Measurements from ENCODE around the gene TMEM80. TPM values are rescaled to one million over a fixed set of nuclear protein-coding genes. Genes with fewer than 3 reads are reported as not detected.
"Not testable (repeated sequence)": the region's sequence is repeated elsewhere in the genome, so short reads cannot be mapped to it uniquely, and the experiment has no call there.

TMEM80 gene
- total RNA-seq, 1 experiment from 2014 or later: 45.2 TPM

DNA sequence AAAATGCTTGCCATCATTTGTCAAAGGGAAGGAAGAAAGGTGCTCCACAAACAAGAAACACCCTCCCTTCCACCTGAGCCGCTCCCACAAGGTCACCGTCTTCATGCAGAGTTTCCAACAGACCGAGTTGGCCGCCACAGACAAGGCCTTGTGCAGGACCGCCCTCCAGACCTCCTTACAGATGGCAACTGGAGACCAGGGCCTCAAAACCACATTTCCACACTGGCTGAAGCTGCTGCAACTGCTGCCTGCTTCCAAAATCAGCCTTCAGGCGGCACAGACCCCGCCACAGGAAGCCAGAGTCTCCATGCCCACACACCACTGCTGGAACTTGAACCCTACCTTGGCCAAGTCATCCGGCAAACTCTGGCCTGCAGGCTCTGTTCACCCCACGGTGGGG is 6.9 kb upstream of the TMEM80 start:
- H3K36me3 ChIP-seq (ENCODE audit: control insufficient read depth, insufficient read depth, low read length): peaks cover 4% of the 10 kb centered on the region; the same call in 1 of the 2 replicates
- in situ Hi-C loops (cut with HindIII; ENCODE audit: low pct_unique_long_range_greater_than_20kb, low sequenced_read_pairs) (no loop called here), intact Hi-C loops (cut with micrococcal nuclease; ENCODE audit: unreplicated experiment) (no loop called here)
- no peak for DNase-seq (ENCODE audit: low read depth, low spot score)
- CTCF ChIA-PET: no interaction called here
- TSS peak; percentile 27 for BruUV-seq (replicated peaks)
- no peak overlapping the region for H3K27ac ChIP-seq (ENCODE audit: low read length)
- no peak for ATAC-seq
- TF ChIP-seq, protein P1, sequence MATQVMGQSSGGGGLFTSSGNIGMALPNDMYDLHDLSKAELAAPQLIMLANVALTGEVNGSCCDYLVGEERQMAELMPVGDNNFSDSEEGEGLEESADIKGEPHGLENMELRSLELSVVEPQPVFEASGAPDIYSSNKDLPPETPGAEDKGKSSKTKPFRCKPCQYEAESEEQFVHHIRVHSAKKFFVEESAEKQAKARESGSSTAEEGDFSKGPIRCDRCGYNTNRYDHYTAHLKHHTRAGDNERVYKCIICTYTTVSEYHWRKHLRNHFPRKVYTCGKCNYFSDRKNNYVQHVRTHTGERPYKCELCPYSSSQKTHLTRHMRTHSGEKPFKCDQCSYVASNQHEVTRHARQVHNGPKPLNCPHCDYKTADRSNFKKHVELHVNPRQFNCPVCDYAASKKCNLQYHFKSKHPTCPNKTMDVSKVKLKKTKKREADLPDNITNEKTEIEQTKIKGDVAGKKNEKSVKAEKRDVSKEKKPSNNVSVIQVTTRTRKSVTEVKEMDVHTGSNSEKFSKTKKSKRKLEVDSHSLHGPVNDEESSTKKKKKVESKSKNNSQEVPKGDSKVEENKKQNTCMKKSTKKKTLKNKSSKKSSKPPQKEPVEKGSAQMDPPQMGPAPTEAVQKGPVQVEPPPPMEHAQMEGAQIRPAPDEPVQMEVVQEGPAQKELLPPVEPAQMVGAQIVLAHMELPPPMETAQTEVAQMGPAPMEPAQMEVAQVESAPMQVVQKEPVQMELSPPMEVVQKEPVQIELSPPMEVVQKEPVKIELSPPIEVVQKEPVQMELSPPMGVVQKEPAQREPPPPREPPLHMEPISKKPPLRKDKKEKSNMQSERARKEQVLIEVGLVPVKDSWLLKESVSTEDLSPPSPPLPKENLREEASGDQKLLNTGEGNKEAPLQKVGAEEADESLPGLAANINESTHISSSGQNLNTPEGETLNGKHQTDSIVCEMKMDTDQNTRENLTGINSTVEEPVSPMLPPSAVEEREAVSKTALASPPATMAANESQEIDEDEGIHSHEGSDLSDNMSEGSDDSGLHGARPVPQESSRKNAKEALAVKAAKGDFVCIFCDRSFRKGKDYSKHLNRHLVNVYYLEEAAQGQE (IDR thresholded peaks at IDR 0.05; ENCODE audit: insufficient read depth in 1 of 2, low read depth in 2 of 2, low read length in 1 of 2): no peak
- TF ChIP-seq POLR2AphosphoS5 (IDR thresholded peaks at IDR 0.05; ENCODE audit: low read depth, low read length): no peak
- TF ChIP-seq SIN3A (IDR thresholded peaks at IDR 0.05; ENCODE audit: borderline replicate concordance, insufficient read depth, low read depth, low read length): no peak
- TF ChIP-seq, protein P2, sequence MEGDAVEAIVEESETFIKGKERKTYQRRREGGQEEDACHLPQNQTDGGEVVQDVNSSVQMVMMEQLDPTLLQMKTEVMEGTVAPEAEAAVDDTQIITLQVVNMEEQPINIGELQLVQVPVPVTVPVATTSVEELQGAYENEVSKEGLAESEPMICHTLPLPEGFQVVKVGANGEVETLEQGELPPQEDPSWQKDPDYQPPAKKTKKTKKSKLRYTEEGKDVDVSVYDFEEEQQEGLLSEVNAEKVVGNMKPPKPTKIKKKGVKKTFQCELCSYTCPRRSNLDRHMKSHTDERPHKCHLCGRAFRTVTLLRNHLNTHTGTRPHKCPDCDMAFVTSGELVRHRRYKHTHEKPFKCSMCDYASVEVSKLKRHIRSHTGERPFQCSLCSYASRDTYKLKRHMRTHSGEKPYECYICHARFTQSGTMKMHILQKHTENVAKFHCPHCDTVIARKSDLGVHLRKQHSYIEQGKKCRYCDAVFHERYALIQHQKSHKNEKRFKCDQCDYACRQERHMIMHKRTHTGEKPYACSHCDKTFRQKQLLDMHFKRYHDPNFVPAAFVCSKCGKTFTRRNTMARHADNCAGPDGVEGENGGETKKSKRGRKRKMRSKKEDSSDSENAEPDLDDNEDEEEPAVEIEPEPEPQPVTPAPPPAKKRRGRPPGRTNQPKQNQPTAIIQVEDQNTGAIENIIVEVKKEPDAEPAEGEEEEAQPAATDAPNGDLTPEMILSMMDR (IDR thresholded peaks at IDR 0.05): no peak
- no peak for TF ChIP-seq TCF7L2 (IDR thresholded peaks at IDR 0.05; ENCODE audit: low read depth, low read length)
- H3K4me1 ChIP-seq (ENCODE audit: control insufficient read depth, insufficient read depth, low read length): peaks cover 25% of the 10 kb centered on the region
- H3K9me3 ChIP-seq (ENCODE audit: control insufficient read depth, insufficient read depth, low read depth, low read length): no peaks in the 10 kb centered on the region
- POLR2A ChIA-PET: no interaction called here
- no peak overlapping the region for H3K4me3 ChIP-seq (ENCODE audit: low read depth in 2 of 2, low read length in 2 of 2)
- no peaks in the 10 kb centered on the region for H3K27me3 ChIP-seq (ENCODE audit: control insufficient read depth, insufficient read depth, low read length)

DNA sequence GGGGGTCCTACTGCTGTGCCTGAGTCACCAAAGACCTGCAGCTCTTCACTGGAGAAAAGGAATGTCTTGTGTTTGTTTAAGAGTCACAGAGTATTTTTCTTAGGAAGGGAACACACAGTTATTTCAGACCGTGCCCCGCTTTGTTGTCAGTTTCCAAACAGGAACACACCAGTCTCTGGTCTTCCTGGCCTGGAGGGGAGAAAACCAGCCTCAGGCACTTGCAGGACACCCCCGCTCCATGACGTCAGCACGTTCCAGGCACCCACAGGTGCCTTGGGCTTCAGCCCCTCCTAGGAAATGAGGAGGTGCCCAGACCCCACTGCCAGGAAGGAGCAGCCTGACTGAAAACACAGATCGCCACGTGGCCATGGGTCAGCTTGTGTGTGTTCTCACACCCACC is 6.0 kb upstream of the TMEM80 start:
- in situ Hi-C loops (cut with HindIII; ENCODE audit: low pct_unique_long_range_greater_than_20kb, low sequenced_read_pairs): no loop called here
- Histone ChIP-seq H3K4me1 (ENCODE audit: control insufficient read depth, insufficient read depth, low read length) (peaks cover 30% of the 10 kb centered on the region), H3K27me3 (ENCODE audit: control insufficient read depth, insufficient read depth, low read length) (no peaks in the 10 kb centered on the region), H3K36me3 (ENCODE audit: control insufficient read depth, insufficient read depth, low read length) (0 out of 2 replicates have a peak, but pooled peaks cover 3% of the 10 kb centered on the region), H3K27ac (ENCODE audit: low read length) (no peak overlapping the region), H3K9me3 (ENCODE audit: control insufficient read depth, insufficient read depth, low read depth, low read length) (no peaks in the 10 kb centered on the region), H3K4me3 (ENCODE audit: low read depth in 2 of 2, low read length in 2 of 2) (no peak overlapping the region)
- ATAC-seq (no peak), DNase-seq (ENCODE audit: low read depth, low spot score) (no peak)
- POLR2A ChIA-PET: no interaction called here
- no peak for TF ChIP-seq POLR2AphosphoS5 (IDR thresholded peaks at IDR 0.05; ENCODE audit: low read depth, low read length)
- TF ChIP-seq TCF7L2 (IDR thresholded peaks at IDR 0.05; ENCODE audit: low read depth, low read length): no peak
- TF ChIP-seq SIN3A (IDR thresholded peaks at IDR 0.05; ENCODE audit: borderline replicate concordance, insufficient read depth, low read depth, low read length): no peak
- TF ChIP-seq, protein P1 (IDR thresholded peaks at IDR 0.05; ENCODE audit: insufficient read depth in 1 of 2, low read depth in 2 of 2, low read length in 1 of 2): no peak
- TF ChIP-seq, protein P2 (IDR thresholded peaks at IDR 0.05): no peak
- CTCF ChIA-PET: no interaction called here
- intact Hi-C loops (cut with micrococcal nuclease; ENCODE audit: unreplicated experiment): no loop called here
- BruUV-seq (replicated peaks): no TSS peak

DNA sequence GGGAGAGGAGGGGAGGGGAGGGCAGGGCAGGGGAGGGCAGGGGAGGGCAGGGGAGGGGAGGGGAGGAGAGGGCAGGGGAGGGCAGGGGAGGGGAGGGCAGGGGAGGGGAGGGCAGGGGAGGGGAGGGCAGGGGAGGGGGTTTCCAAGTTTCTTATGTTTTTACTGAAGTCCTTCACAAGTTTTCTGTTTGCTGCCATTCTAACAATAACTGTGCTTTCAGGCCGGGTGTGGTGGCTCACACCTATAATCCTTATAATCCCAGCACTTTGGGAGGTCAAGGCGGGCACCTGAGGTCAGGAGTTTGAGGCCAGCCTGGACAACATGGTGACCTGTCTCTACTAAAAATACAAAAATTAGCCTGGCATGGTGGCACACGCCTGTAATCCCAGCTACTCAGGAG is 5.4 kb upstream of the TMEM80 start:
- H3K4me3 ChIP-seq (ENCODE audit: low read depth in 2 of 2, low read length in 2 of 2); intact Hi-C loops (cut with micrococcal nuclease; ENCODE audit: unreplicated experiment); in situ Hi-C loops (cut with HindIII; ENCODE audit: low pct_unique_long_range_greater_than_20kb, low sequenced_read_pairs); H3K27me3 ChIP-seq (ENCODE audit: control insufficient read depth, insufficient read depth, low read length); H3K9me3 ChIP-seq (ENCODE audit: control insufficient read depth, insufficient read depth, low read depth, low read length); CTCF ChIA-PET; ATAC-seq; H3K36me3 ChIP-seq (ENCODE audit: control insufficient read depth, insufficient read depth, low read length); BruUV-seq (replicated peaks); H3K27ac ChIP-seq (ENCODE audit: low read length); DNase-seq (ENCODE audit: low read depth, low spot score); POLR2A ChIA-PET: not testable (repeated sequence)
- peaks cover 30% of the 10 kb centered on the region for H3K4me1 ChIP-seq (ENCODE audit: control insufficient read depth, insufficient read depth, low read length)
